Sigmoid colon (tissue), 4 donors: ENCODE measurements around the gene LHFPL4.

ENCODE experiments used
- CTCF ChIP-seq, 4 experiments: fragments of 450-650 bp in 3 of 4; fragments of 200-600 bp in 1 of 4; IDR thresholded peaks; one replicate each; pipeline ENCODE4 v1.5.1; 2016 to 2019; ENCODE audit warnings: antibody characterized with exemption in 4 of 4, mild to moderate bottlenecking in 3 of 4, moderate library complexity in 2 of 4
- POLR2A ChIP-seq, 2 donors: fragments of 450-650 bp; IDR thresholded peaks; one replicate each; pipeline ENCODE4 v1.6.1; 2016; ENCODE audit warnings: antibody characterized with exemption in 2 of 2, mild to moderate bottlenecking in 2 of 2, moderate library complexity in 2 of 2
- POLR2AphosphoS5 ChIP-seq, 4 donors: sonication (generic); formaldehyde crosslinking; IDR thresholded peaks; one replicate each; pipeline ENCODE4 v1.6.1; 2017; ENCODE audit warnings: antibody characterized with exemption in 4 of 4

- no peak for TF ChIP-seq CTCF (IDR thresholded peaks at IDR 0.05)
- TF ChIP-seq POLR2A (IDR thresholded peaks at IDR 0.05) = no peak
- no peak for TF ChIP-seq POLR2AphosphoS5 (IDR thresholded peaks at IDR 0.05)
These were observed 101.2 kb downstream of the LHFPL4 start for GRCh38 chr3:9452417-9452816.
